IMR-90 (cell line): ENCODE measurements around the gene RMDN3. TPM values are rescaled to one million over a fixed set of nuclear protein-coding genes. Genes with fewer than 3 reads are reported as not detected.

Source experiments
- ATAC-seq: fragments of 200-7000 bp; cut with Tn5 transposase; 2 replicates; pipeline ENCODE4 v1.9.1; 2020; ENCODE audit warnings: low read depth, mild to moderate bottlenecking, moderate library complexity
- BruUV-seq: library from RNA; stranded (reverse); fragments of 400-500 nt; replicated peaks from 2 replicates; lab custom pipeline; 2021; lab: Mats Ljungman, UMichigan
- CTCF ChIA-PET: fragments of 300-600 bp; formaldehyde crosslinking; extraction: SDS; loops from one replicate; lab custom pipeline; 2021; ENCODE audit warnings: antibody characterized with exemption; lab: Yijun Ruan, JAX
- POLR2A ChIA-PET: fragments of 300-600 bp; sonication (Branson Sonifier 250); formaldehyde crosslinking; loops from one replicate; lab custom pipeline; 2022; ENCODE audit warnings: antibody characterized with exemption; ENCODE audit not compliant: unreplicated experiment; lab: Charles Lee
- DNase-seq: peaks from one replicate; pipeline ENCODE4 v3.0.0; 2013
- H2AFZ ChIP-seq: replicated peaks from 2 replicates; pipeline ENCODE3; 2013; ENCODE audit warnings: low read length, mild to moderate bottlenecking; ENCODE audit not compliant: poor library complexity
- H2AK5ac ChIP-seq: 2 replicates; pipeline ENCODE4 v1.6.1; 2013; ENCODE audit warnings: low read depth, low read length, inconsistent platforms
- H2AK9ac ChIP-seq: replicated peaks from 2 replicates; pipeline ENCODE3; 2013; ENCODE audit warnings: mild to moderate bottlenecking, low read depth, low read length, moderate library complexity; ENCODE audit not compliant: poor library complexity
- H2BK120ac ChIP-seq: 2 replicates; pipeline ENCODE4 v1.6.1; 2013; ENCODE audit warnings: low read depth, low read length, inconsistent platforms
- H2BK15ac ChIP-seq: 3 replicates; pipeline ENCODE4 v1.6.1; 2013; ENCODE audit warnings: low read depth, low read length, inconsistent platforms
- H2BK20ac ChIP-seq: 2 replicates; pipeline ENCODE4 v1.6.1; 2013; ENCODE audit warnings: low read depth, mild to moderate bottlenecking, inconsistent platforms, low read length, moderate library complexity
- H2BK5ac ChIP-seq: 2 replicates; pipeline ENCODE4 v1.6.1; 2013; ENCODE audit warnings: mild to moderate bottlenecking, low read depth, low read length, inconsistent platforms; ENCODE audit not compliant: poor library complexity, severe bottlenecking
- H3K14ac ChIP-seq: replicated peaks from 2 replicates; pipeline ENCODE4 v1.6.1; 2013; ENCODE audit warnings: low read depth, low read length, inconsistent platforms
- H3K18ac ChIP-seq: 2 replicates; pipeline ENCODE4 v1.6.1; 2013; ENCODE audit warnings: low read depth, low read length, control low read depth
- H3K23ac ChIP-seq: 2 replicates; pipeline ENCODE4 v1.6.1; 2013; ENCODE audit warnings: low read depth, low read length, inconsistent platforms
- H3K27ac ChIP-seq: 2 replicates; pipeline ENCODE4 v1.5.1; 2013; ENCODE audit warnings: mild to moderate bottlenecking, control low read depth, low read length; ENCODE audit not compliant: insufficient read depth
- H3K27me3 ChIP-seq: 2 replicates; pipeline ENCODE4 v1.6.1; 2013; ENCODE audit warnings: low read length; ENCODE audit not compliant: control insufficient read depth, insufficient read depth
- H3K36me3 ChIP-seq: 2 replicates; pipeline ENCODE4 v1.6.1; 2013; ENCODE audit warnings: low read length, mixed read lengths; ENCODE audit not compliant: control insufficient read depth, insufficient read depth
- H3K4ac ChIP-seq: 2 replicates; pipeline ENCODE4 v1.6.1; 2013; ENCODE audit warnings: low read depth, low read length, inconsistent platforms
- H3K4me1 ChIP-seq: 2 replicates; pipeline ENCODE4 v1.6.1; 2013; ENCODE audit warnings: low read length, mixed read lengths; ENCODE audit not compliant: control insufficient read depth, insufficient read depth
- H3K4me2 ChIP-seq: 2 replicates; pipeline ENCODE4 v1.6.1; 2013; ENCODE audit warnings: low read depth, mild to moderate bottlenecking, control low read depth, low read length, moderate library complexity
- H3K4me3 ChIP-seq: 2 replicates; pipeline ENCODE4 v1.5.1; 2013; ENCODE audit warnings: low read depth, mild to moderate bottlenecking, control low read depth, low read length, moderate library complexity; ENCODE audit not compliant: insufficient read depth
- H3K56ac ChIP-seq: 2 replicates; pipeline ENCODE4 v1.6.1; 2013; ENCODE audit warnings: low read length, inconsistent platforms; ENCODE audit not compliant: insufficient read depth; ENCODE audit errors: extremely low read depth
- H3K79me1 ChIP-seq, 2 experiments: 2 replicates each; pipeline ENCODE4 v1.6.1; 2013; ENCODE audit warnings: low read length in 2 of 2, inconsistent platforms in 1 of 2, low read depth in 1 of 2
- H3K9ac ChIP-seq: 2 replicates; pipeline ENCODE4 v1.6.1; 2013; ENCODE audit warnings: low read depth, low read length, control low read depth
- H3K9me1 ChIP-seq: 2 replicates; pipeline ENCODE4 v1.6.1; 2013; ENCODE audit warnings: low read length, inconsistent platforms; ENCODE audit not compliant: insufficient read depth
- H3K9me3 ChIP-seq: 2 replicates; pipeline ENCODE4 v1.6.1; 2013; ENCODE audit warnings: low read length; ENCODE audit not compliant: control insufficient read depth, insufficient read depth
- H4K20me1 ChIP-seq: 2 replicates; pipeline ENCODE4 v1.6.1; 2013; ENCODE audit warnings: low read length, inconsistent platforms; ENCODE audit not compliant: insufficient read depth
- H4K5ac ChIP-seq: 2 replicates; pipeline ENCODE4 v1.6.1; 2013; ENCODE audit warnings: mild to moderate bottlenecking, low read depth, low read length, control low read depth
- H4K8ac ChIP-seq, 2 experiments: 2 replicates each; pipeline ENCODE4 v1.6.1; 2013; ENCODE audit warnings: low read depth in 2 of 2, low read length in 2 of 2, control low read depth in 1 of 2, inconsistent platforms in 1 of 2
- H4K91ac ChIP-seq: 2 replicates; pipeline ENCODE4 v1.6.1; 2013; ENCODE audit warnings: low read depth, low read length, inconsistent platforms; ENCODE audit not compliant: insufficient read depth
- BHLHE40 ChIP-seq: fragments of 150-350 bp; IDR thresholded peaks from 2 replicates; pipeline ENCODE4 v1.6.1; 2016; ENCODE audit warnings: mild to moderate bottlenecking, low read depth, low read length
- CEBPB ChIP-seq: IDR thresholded peaks from 2 replicates; pipeline ENCODE4 v1.6.1; 2012; ENCODE audit warnings: low read depth, low read length, improper control_type of control experiment
- CHD1 ChIP-seq: IDR thresholded peaks from 2 replicates; pipeline ENCODE4 v1.6.1; 2012; ENCODE audit warnings: low read depth, low read length, improper control_type of control experiment
- FOS ChIP-seq: fragments of 150-350 bp; IDR thresholded peaks from 2 replicates; pipeline ENCODE4 v1.6.1; 2016; ENCODE audit warnings: low read depth, low read length
- MAFK ChIP-seq: IDR thresholded peaks from 2 replicates; pipeline ENCODE4 v1.6.1; 2012; ENCODE audit warnings: low read depth, low read length, improper control_type of control experiment
- MAZ ChIP-seq: IDR thresholded peaks from 2 replicates; pipeline ENCODE4 v1.6.1; 2012; ENCODE audit warnings: low read depth, mild to moderate bottlenecking, low read length, improper control_type of control experiment, moderate library complexity, borderline replicate concordance
- MXI1 ChIP-seq: IDR thresholded peaks from 2 replicates; pipeline ENCODE4 v1.6.1; 2012; ENCODE audit warnings: low read depth, mild to moderate bottlenecking, low read length, moderate library complexity, borderline replicate concordance
- POLR2A ChIP-seq: IDR thresholded peaks from 2 replicates; pipeline ENCODE4 v1.6.1; 2012; ENCODE audit warnings: mild to moderate bottlenecking, low read depth, low read length
- RAD21 ChIP-seq: IDR thresholded peaks from 2 replicates; pipeline ENCODE4 v1.6.1; 2012; ENCODE audit warnings: low read length, improper control_type of control experiment
- RCOR1 ChIP-seq: IDR thresholded peaks from 2 replicates; pipeline ENCODE4 v1.6.1; 2012; ENCODE audit warnings: mild to moderate bottlenecking, low read length, improper control_type of control experiment; ENCODE audit not compliant: insufficient replicate concordance
- RFX5 ChIP-seq: IDR thresholded peaks from 2 replicates; pipeline ENCODE4 v1.8.0; 2012; ENCODE audit warnings: low read depth, mild to moderate bottlenecking, low read length, moderate library complexity
- SMC3 ChIP-seq: fragments of 150-350 bp; IDR thresholded peaks from 2 replicates; pipeline ENCODE4 v1.6.1; 2016; ENCODE audit warnings: low read depth, mild to moderate bottlenecking, antibody characterized with exemption, low read length, moderate library complexity
- WGBS, 2 experiments: methylation state at CpG; one replicate each; pipeline versions ENCODE4 v1.1.5 to v1.1.7; 2013; ENCODE audit warnings: missing lambda C conversion rate in 2 of 2; ENCODE audit not compliant: insufficient read length in 1 of 2; ENCODE audit errors: extremely low coverage in 2 of 2; 5-methylcytosine and 5-hydroxymethylcytosine counted together
- dilution Hi-C: fragments of 300-500 bp; cut with HindIII; formaldehyde crosslinking; loops from one replicate; pipeline ENCODE4 v1.14.3; 2018; ENCODE audit warnings: low sequenced_read_pairs; ENCODE audit not compliant: unreplicated experiment
- in situ Hi-C: fragments of 300-500 bp; cut with MboI; formaldehyde crosslinking; loops from 3 replicates; pipeline ENCODE4 v1.14.3; 2019; ENCODE audit warnings: low sequenced_read_pairs, inconsistent platforms, mixed read lengths
- intact Hi-C: fragments of 100-400 bp; cut with micrococcal nuclease; formaldehyde crosslinking; loops from 2 replicates; pipeline ENCODE4 v1.10.0; 2022
- polyA plus RNA-seq, 3 experiments: library from polyadenylated mRNA; depleted of rRNA; stranded (reverse); fragments of >200 nt; gene quantifications; 2 replicates each; pipeline ENCODE4 v1.2.3, GENCODE V29; 2012; ENCODE audit warnings: low replicate concordance in 1 of 3
- total RNA-seq: library from RNA; depleted of rRNA; stranded (reverse); fragments of >200 nt; gene quantifications from 2 replicates; pipeline ENCODE4 v1.2.3, GENCODE V29; 2012
- TF ChIP-seq, protein P1 (sequence below): conservative IDR thresholded peaks from 2 replicates; pipeline ENCODE4 v1.5.1; 2012; ENCODE audit warnings: mild to moderate bottlenecking, low read depth, low read length, improper control_type of control experiment
- TF ChIP-seq, protein P2 (sequence below): fragments of 150-350 bp; IDR thresholded peaks from 2 replicates; pipeline ENCODE4 v1.6.1; 2017; ENCODE audit warnings: mild to moderate bottlenecking, antibody characterized with exemption, low read length, low read depth

Gene RMDN3
- total and polyA plus RNA-seq, 2 of the 4 experiments (the other 2 are of a cell fraction), result 14.7 to 25.7 TPM

DNA sequence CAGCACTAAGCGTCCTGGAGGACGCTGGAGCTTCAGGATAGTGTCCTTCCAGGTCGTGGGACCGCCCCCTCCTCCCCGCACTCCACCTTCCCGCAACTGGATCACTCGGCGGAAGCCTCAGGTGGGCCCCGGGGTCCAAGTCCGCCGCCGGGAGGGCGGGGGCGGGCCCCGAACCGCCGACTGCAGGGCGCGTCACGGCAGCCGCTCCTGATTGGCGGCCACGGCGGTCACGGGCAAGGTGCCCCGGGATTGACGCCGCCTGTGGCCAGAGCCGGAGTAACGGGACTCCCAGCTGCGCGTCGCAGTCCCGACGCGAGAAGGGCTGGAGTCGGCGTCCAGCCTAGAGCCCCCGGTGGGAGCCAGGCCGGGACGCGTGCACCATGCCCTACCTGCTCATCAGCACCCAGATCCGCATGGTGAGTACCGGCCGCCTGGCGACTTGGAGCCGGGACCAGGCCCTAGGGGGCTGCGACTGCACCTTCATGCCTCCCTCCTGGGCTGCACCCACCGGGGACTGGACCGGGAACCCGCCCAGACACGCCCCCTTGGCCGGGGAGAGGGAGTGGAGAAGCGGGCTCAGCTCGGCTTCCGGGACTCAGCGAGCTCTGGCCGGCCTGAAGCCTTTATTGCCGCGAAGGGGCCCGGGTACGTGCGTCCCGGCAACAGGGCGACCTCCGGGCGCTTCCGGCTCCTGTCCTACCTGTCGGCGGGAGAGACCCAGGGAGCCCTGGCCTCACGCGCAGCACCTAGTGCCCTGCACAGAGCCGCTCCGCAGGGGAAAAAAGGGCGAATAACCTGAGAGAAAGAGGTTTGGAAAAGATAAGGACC is 9.0 kb upstream of the RMDN3 start, which contains the start of gene GCHFR:
Gene GCHFR (plus strand): TSS at position 268 of the 828 bp plus-strand sequence. CDS start 113 bp downstream, at position 381.
- H3K4me3 ChIP-seq, result peak within 1 kb of the TSS; percentile 44
- DNase-seq (peak; percentile 47), ATAC-seq (peak; percentile 71)
- peak within 1 kb of the TSS; percentile 94 for H2AFZ ChIP-seq
- POLR2A ChIA-PET, result interaction anchor here (0.6 kb wide), 1 partner anchor 174 kb away, joined by 3 read pairs; no protein-coding TSS in a partner anchor
- H4K20me1 ChIP-seq, result peaks cover 9% of the 10 kb centered on the region; the same call in 1 of the 2 replicates
- H3K4me2 ChIP-seq, result peak within 1 kb of the TSS; percentile 77
- peak within 1 kb of the TSS; percentile 6 to 74; a peak in 3 of 4 replicates for H4K8ac ChIP-seq
- in situ Hi-C loops, result no loop called here
- H4K91ac ChIP-seq, result peak within 1 kb of the TSS; percentile 43; the same call in 1 of the 2 replicates
- 2% methylated on average over 31 of the region's 75 CpGs; no CpG with 5 or more reads in 1 of the 2 experiments for WGBS, 2 experiments
- CTCF ChIA-PET, result no interaction called here
- no peak within 1 kb of the TSS for H3K9ac ChIP-seq
- 0 out of 2 replicates have a peak within 1 kb of the TSS, but pooled peaks have one; percentile 42 for H3K14ac ChIP-seq
- H3K36me3 ChIP-seq, result peaks cover 2% of the 10 kb centered on the region; the same call in 1 of the 2 replicates
- peak within 1 kb of the TSS; percentile 17 for H4K5ac ChIP-seq
- peaks cover 17% of the 10 kb centered on the region for H3K9me1 ChIP-seq
- H3K18ac ChIP-seq, result no peak within 1 kb of the TSS; the same call in 1 of the 2 replicates
- no peak within 1 kb of the TSS for H2BK15ac ChIP-seq
- H3K27ac ChIP-seq, result peak within 1 kb of the TSS; percentile 32; the same call in 1 of the 2 replicates
- peak within 1 kb of the TSS; percentile 7 for H2BK5ac ChIP-seq
- H3K23ac ChIP-seq, result peak within 1 kb of the TSS; percentile 76; the same call in 1 of the 2 replicates
- intact Hi-C loops, result no loop called here
- no peak within 1 kb of the TSS for H3K56ac ChIP-seq
- H2AK5ac ChIP-seq, result peak within 1 kb of the TSS; percentile 30; the same call in 1 of the 2 replicates
- H2BK20ac ChIP-seq, result no peak within 1 kb of the TSS
- dilution Hi-C loops, result no loop called here
- H3K4ac ChIP-seq, result peak within 1 kb of the TSS; percentile 48
- no peaks in the 10 kb centered on the region for H3K9me3 ChIP-seq
- BruUV-seq, result no TSS peak
- peaks cover 24% of the 10 kb centered on the region for H3K4me1 ChIP-seq
- H2AK9ac ChIP-seq, result peak within 1 kb of the TSS; percentile 91
- no peaks in the 10 kb centered on the region; the same call in 1 of the 2 replicates for H3K27me3 ChIP-seq
- no peaks in the 10 kb centered on the region; a peak in 1 of 4 replicates for H3K79me1 ChIP-seq
- no peak within 1 kb of the TSS for H2BK120ac ChIP-seq
- TF ChIP-seq MXI1 (0 out of 2 replicates have a peak, but pooled peaks have one; percentile 15), CEBPB (no peak), SMC3 (no peak), FOS (no peak), RAD21 (no peak), POLR2A (no peak), BHLHE40 (peak; percentile 48; the same call in 1 of the 2 replicates), RFX5 (no peak), CHD1 (no peak), RCOR1 (no peak), MAFK (no peak), MAZ (no peak)
- TF ChIP-seq, protein P1, sequence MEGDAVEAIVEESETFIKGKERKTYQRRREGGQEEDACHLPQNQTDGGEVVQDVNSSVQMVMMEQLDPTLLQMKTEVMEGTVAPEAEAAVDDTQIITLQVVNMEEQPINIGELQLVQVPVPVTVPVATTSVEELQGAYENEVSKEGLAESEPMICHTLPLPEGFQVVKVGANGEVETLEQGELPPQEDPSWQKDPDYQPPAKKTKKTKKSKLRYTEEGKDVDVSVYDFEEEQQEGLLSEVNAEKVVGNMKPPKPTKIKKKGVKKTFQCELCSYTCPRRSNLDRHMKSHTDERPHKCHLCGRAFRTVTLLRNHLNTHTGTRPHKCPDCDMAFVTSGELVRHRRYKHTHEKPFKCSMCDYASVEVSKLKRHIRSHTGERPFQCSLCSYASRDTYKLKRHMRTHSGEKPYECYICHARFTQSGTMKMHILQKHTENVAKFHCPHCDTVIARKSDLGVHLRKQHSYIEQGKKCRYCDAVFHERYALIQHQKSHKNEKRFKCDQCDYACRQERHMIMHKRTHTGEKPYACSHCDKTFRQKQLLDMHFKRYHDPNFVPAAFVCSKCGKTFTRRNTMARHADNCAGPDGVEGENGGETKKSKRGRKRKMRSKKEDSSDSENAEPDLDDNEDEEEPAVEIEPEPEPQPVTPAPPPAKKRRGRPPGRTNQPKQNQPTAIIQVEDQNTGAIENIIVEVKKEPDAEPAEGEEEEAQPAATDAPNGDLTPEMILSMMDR, result peak; percentile 32
- TF ChIP-seq, protein P2, sequence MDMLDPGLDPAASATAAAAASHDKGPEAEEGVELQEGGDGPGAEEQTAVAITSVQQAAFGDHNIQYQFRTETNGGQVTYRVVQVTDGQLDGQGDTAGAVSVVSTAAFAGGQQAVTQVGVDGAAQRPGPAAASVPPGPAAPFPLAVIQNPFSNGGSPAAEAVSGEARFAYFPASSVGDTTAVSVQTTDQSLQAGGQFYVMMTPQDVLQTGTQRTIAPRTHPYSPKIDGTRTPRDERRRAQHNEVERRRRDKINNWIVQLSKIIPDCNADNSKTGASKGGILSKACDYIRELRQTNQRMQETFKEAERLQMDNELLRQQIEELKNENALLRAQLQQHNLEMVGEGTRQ, result peak; percentile 30; the same call in 1 of the 2 replicates
